Left ventricle myocardium superior (tissue), 1 donor: ENCODE results near the gene MEPE. TPM values are rescaled to one million over a fixed set of nuclear protein-coding genes. Genes with fewer than 3 reads are reported as not detected.

Experiments
- ATAC-seq: fragments of 200-7000 bp; cut with Tn5 transposase; one replicate; pipeline ENCODE4 v1.9.1; 2020; ENCODE audit warnings: mild to moderate bottlenecking, moderate library complexity
- DNase-seq: peaks from one replicate; pipeline ENCODE4 v3.0.0-alpha.2; 2020
- intact Hi-C: fragments of 100-400 bp; cut with micrococcal nuclease; formaldehyde crosslinking; loops from one replicate; pipeline ENCODE4 v1.11.0; 2022
- total RNA-seq: library from RNA; stranded (reverse); fragmentation: NEBNext Ultra II Directional; extraction: Animal tissue kit (Norgen Biotek cat#: 25700); gene quantifications from one replicate; pipeline ENCODE4 v1.2.1, GENCODE V29; 2021
- donor health status: DM: no; HTN: yes; CAD: no; lungs with severe emphysema.

MEPE gene
- total RNA-seq, 1 donor from 2014 or later, result not detected

GRCh38 chr4:87838890-87839591, 6.3 kb downstream of the MEPE start:
- ATAC-seq (peak; percentile 60), DNase-seq (no peak)
- intact Hi-C loops, result no loop called here

GRCh38 chr4:87839592-87839946, 6.8 kb downstream of the MEPE start:
- ATAC-seq (no peak), DNase-seq (no peak)
- intact Hi-C loops, result no loop called here

DNA sequence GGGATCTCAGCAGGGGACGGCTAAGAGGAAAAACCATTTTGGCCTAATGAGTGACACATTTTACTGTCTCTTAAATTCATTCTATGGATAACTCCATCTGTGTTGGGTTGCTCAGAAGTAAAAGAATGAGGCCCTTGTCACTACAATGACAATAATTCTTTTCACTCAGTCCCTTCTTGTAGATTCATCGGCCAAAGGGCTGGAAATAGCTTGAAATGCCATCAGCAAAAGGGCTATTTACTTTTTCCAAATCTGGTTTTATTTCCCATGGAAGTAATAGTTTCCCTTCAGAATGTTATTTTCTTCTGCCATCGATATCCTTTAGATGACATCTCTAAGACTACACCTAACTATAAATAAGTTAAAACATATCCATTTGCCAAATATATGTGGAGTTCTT, 7.4 kb downstream of the MEPE start:
- DNase-seq (no peak), ATAC-seq (no peak)
- intact Hi-C loops, result loop anchor here (5.0 kb wide), 1 partner anchor 298 kb away; no protein-coding TSS in a partner anchor

DNA sequence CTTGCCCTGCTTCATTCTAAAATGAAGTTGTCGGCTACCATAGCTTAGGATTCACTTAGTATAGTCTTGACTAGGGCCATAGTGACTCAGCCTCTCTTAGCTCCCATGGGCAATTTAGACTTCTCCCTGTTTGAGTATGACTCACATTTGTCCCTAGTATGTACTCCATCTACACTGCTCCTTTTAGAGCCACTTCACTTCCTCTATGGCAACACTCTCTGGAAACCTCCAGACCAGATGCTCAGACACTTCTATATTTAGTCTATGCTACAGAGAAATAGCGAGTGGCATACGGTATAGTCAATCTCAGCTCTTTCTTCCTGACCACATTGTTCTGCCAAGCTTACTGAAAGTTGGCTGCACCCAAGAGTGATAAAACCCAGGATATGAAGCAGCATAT, 11.2 kb downstream of the MEPE start:
- DNase-seq, result no peak
- intact Hi-C loops, result loop anchor here (5.0 kb wide), 1 partner anchor 302 kb away; no protein-coding TSS in a partner anchor
- ATAC-seq, result peak; percentile 95

- no peak for ATAC-seq
- intact Hi-C loops, result loop anchor here (5.0 kb wide), 1 partner anchor 302 kb away; no protein-coding TSS in a partner anchor
- no peak for DNase-seq
Observed at GRCh38 chr4:87844452-87844851, 11.7 kb downstream of the MEPE start.

- no peak for DNase-seq
- intact Hi-C loops, result no loop called here
- ATAC-seq, result no peak
Observed at GRCh38 chr4:87846226-87846625, 13.5 kb downstream of the MEPE start.

- ATAC-seq (peak; percentile 88), DNase-seq (no peak)
- intact Hi-C loops, result loop anchor here (2.0 kb wide), 1 partner anchor 170 kb away; no protein-coding TSS in a partner anchor
Observed at GRCh38 chr4:87848622-87849351, 16.0 kb downstream of the MEPE start.

DNA sequence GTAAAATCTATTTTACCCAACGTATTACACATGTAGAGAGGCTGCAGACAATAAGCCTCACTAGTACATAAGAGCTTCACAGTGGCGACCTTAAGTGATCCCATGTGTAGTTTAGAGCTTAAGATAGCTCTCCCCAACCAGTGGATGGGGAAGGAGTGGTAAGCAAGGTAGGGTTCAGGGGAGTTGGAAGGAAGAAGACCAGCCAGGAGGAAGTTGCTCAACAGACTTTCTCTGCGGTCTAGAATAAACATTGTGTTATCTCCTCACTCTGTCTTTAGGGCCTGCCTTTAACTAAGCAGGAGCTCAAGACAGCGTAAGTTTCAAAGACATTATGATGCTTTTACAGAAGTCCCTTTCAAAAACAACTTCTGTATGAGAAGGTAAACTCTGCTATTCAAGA, 16.8 kb downstream of the MEPE start:
- no peak for DNase-seq
- intact Hi-C loops, result loop anchor here (2.0 to 5.0 kb wide), 2 partner anchors 171 to 363 kb away; no protein-coding TSS in a partner anchor
- ATAC-seq, result peak; percentile 30

DNA sequence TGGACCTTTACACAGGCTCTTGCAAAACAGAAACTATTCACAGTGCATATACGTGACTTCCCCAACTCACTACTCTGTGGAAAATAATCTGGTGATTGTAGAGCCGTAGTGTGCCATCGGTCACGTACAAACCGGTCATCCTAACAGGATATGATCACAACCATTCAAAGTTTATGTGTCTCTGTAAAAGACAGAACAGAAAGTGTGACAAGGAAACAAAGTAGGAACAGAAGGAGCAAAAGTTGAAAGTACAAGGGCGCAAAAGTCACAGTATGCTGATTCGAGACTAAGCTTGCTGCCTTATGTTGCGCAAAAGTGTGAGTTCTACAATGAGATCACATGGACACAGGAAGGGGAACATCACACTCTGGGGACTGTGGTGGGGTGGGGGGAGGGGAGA, 18.6 kb downstream of the MEPE start:
- intact Hi-C loops, result loop anchor here (5.0 kb wide), 1 partner anchor 361 kb away; no protein-coding TSS in a partner anchor
- ATAC-seq, result peak; percentile 60
- no peak for DNase-seq

GRCh38 chr4:87851953-87852352, 19.2 kb downstream of the MEPE start:
- intact Hi-C loops, result loop anchor here (2.0 to 5.0 kb wide), 2 partner anchors 121 to 360 kb away; no protein-coding TSS in a partner anchor
- DNase-seq (no peak), ATAC-seq (no peak)

- intact Hi-C loops, result loop anchor here (2.0 to 5.0 kb wide), 2 partner anchors 120 to 359 kb away; no protein-coding TSS in a partner anchor
- DNase-seq, result no peak
- ATAC-seq, result no peak
Observed at GRCh38 chr4:87853108-87853507, 20.3 kb downstream of the MEPE start.

DNA sequence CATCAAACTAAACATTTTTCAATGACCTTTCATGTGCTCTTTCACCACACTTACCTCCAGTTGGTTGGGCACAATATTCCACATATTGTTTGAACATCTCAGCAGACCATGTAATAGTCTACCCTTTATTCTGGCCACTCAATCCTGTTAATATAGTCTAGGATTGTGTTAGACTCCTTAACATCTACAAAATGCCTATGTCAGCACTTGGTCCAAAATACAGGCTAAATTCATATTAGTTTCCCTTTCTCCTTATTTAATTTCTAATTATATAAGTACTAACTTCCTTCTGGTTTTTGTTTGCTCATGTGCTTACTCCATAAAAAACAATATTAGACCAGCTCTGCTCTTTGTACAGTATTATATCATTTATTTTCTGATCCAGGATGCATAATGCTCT, 21.1 kb downstream of the MEPE start:
- DNase-seq (no peak), ATAC-seq (no peak)
- intact Hi-C loops, result loop anchor here (2.0 to 5.0 kb wide), 2 partner anchors 119 to 358 kb away; no protein-coding TSS in a partner anchor

DNA sequence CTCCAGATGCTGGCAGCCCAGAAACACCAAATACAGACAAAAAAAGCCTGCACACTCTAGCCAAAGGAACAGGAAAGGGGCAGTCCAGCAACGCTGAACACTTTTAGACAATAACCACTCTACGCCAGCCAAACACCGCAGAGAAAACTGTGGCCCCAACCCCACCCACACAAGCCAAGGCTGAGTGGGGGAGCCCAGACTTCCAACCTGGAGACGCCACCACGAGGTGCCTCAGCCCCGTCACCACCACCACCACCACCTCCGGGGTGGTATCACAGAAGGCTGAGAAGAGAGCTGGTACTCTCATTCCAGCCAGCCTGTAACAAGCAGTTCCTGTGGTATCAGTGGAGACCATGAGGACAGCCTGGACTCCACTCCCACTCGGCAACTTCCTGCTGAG, 22.8 kb downstream of the MEPE start:
- no peak for ATAC-seq
- no peak for DNase-seq
- intact Hi-C loops, result no loop called here

GRCh38 chr4:87856816-87857215, 24.0 kb downstream of the MEPE start:
- DNase-seq, result no peak
- intact Hi-C loops, result no loop called here
- no peak for ATAC-seq

DNA sequence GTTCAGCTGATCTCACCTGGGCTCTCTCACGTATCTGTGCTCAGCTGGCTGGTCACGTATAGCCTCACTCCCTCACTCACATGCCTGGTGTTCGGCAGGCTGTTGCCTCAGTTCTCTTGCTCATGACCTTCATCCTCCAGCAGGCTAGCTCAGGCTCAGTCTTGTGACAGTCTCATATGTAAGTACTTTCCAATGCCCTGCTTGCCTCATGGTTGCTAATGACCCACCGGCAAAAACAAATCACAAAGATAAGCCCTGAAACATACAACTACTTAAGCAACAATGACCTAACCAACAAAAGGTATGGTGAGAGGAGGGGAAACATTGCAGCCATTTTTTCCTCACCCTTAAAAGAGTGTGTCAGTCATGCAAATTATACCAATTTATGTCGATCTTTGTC, 25.0 kb downstream of the MEPE start:
- intact Hi-C loops, result no loop called here
- ATAC-seq (no peak), DNase-seq (no peak)

DNA sequence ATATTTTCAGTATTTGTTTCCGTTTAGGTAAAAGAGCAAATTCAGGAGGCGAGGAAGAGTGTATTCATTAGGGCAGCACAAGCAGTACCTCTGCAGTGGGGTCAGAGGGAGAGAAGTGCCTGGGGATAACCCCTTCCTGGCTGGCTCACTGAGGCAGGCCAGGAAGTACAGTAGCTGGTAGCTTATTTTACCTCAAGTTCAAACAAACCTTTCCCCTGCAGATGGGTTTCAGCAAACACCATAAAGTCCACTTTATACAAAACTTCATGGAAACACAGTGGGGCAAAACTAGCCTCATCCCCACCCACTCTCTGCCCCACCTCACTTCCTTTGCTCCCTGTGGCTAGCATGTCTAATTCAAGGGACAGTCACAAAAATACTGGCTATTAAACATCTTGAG, 29.5 kb downstream of the MEPE start:
- ATAC-seq (no peak), DNase-seq (no peak)
- intact Hi-C loops, result no loop called here

DNA sequence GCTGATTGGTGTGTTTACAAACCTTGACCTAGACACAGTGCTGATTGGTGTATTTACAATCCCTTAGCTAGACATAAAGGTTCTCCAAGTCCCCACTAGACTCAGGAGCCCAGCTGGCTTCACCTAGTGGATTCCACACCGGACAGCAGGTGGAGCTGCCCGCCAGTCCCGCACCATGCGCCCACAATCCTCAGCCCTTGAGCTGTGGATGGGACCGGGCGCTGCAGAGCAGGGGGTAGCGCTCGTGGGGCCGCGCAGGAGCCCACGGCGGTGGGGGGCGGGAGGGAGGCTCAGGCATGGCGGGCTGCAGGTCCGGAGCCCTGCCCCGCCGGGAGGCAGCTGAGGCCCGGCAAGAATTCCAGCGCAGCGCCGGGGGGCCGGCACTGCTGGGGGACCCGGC, 30.7 kb downstream of the MEPE start:
- intact Hi-C loops, result no loop called here
- ATAC-seq, result no peak

GRCh38 chr4:87864321-87864720, 31.6 kb downstream of the MEPE start:
- ATAC-seq, result no peak
- no peak for DNase-seq
- intact Hi-C loops, result no loop called here

More for the DNA sequence above, 30.7 kb downstream of the MEPE start:
- DNase-seq, result no peak

- no peak for DNase-seq
- intact Hi-C loops, result no loop called here
- ATAC-seq, result no peak
Observed at GRCh38 chr4:87865288-87865687, 32.5 kb downstream of the MEPE start.

GRCh38 chr4:87865960-87866598, 33.3 kb downstream of the MEPE start:
- intact Hi-C loops, result no loop called here
- DNase-seq (no peak), ATAC-seq (no peak)
